ENCODE results near the gene PIK3R2.
"Not testable (repeated sequence)": the region's sequence is repeated elsewhere in the genome, so short reads cannot be mapped to it uniquely, and the experiment has no call there.

PIK3R2 gene

GRCh38 chr19:18152817-18153555 lies at the start of gene PIK3R2:
Gene PIK3R2 (plus strand): TSS chr19:18153163. CDS start chr19:18155880, 2,717 bp downstream.
- DNase-seq (ENCODE audit: low read depth in 2 of 2), result peak; percentile 98 to 99

GRCh38 chr19:18104793-18105131 lies 48.2 kb upstream of the PIK3R2 start:
- no peak for DNase-seq (ENCODE audit: low read depth in 2 of 2)

GRCh38 chr19:18105259-18105658 lies 47.7 kb upstream of the PIK3R2 start:
- DNase-seq (ENCODE audit: low read depth in 2 of 2), result not testable (repeated sequence)

GRCh38 chr19:18107235-18107634 lies 45.7 kb upstream of the PIK3R2 start:
- DNase-seq (ENCODE audit: low read depth in 2 of 2), result no peak

GRCh38 chr19:18108897-18109296 lies 44.1 kb upstream of the PIK3R2 start:
- no peak for DNase-seq (ENCODE audit: low read depth in 2 of 2)

GRCh38 chr19:18109341-18109732 lies 43.6 kb upstream of the PIK3R2 start:
- no peak for DNase-seq (ENCODE audit: low read depth in 2 of 2)

GRCh38 chr19:18109733-18110608 lies 43.0 kb upstream of the PIK3R2 start:
- DNase-seq (ENCODE audit: low read depth in 2 of 2), result no peak

- no peak for DNase-seq (ENCODE audit: low read depth in 2 of 2)
Measured at GRCh38 chr19:18110609-18111232, 42.2 kb upstream of the PIK3R2 start.

- DNase-seq (ENCODE audit: low read depth in 2 of 2), result peak; percentile 55 to 64
Measured at GRCh38 chr19:18112989-18113478, 39.9 kb upstream of the PIK3R2 start.

- no peak for DNase-seq (ENCODE audit: low read depth in 2 of 2)
Measured at GRCh38 chr19:18113827-18114226, 39.1 kb upstream of the PIK3R2 start.

GRCh38 chr19:18114483-18114882 lies 38.5 kb upstream of the PIK3R2 start:
- DNase-seq (ENCODE audit: low read depth in 2 of 2), result no peak

GRCh38 chr19:18117364-18117691 lies 35.6 kb upstream of the PIK3R2 start:
- no peak for DNase-seq (ENCODE audit: low read depth in 2 of 2)

- DNase-seq (ENCODE audit: low read depth in 2 of 2), result peak; percentile 93 to 95
Measured at GRCh38 chr19:18117692-18118378, 35.1 kb upstream of the PIK3R2 start.

- no peak for DNase-seq (ENCODE audit: low read depth in 2 of 2)
Measured at GRCh38 chr19:18118420-18119012, 34.4 kb upstream of the PIK3R2 start.

GRCh38 chr19:18119013-18119716 lies 33.8 kb upstream of the PIK3R2 start:
- DNase-seq (ENCODE audit: low read depth in 2 of 2), result no peak

GRCh38 chr19:18119717-18120105 lies 33.3 kb upstream of the PIK3R2 start:
- DNase-seq (ENCODE audit: low read depth in 2 of 2), result peak in 1 of 2 donors; percentile 42

GRCh38 chr19:18120127-18120526 lies 32.8 kb upstream of the PIK3R2 start:
- DNase-seq (ENCODE audit: low read depth in 2 of 2), result no peak

GRCh38 chr19:18121166-18121565 lies 31.8 kb upstream of the PIK3R2 start:
- no peak for DNase-seq (ENCODE audit: low read depth in 2 of 2)

- DNase-seq (ENCODE audit: low read depth in 2 of 2), result no peak
Measured at GRCh38 chr19:18122424-18122823, 30.5 kb upstream of the PIK3R2 start.

- no peak for DNase-seq (ENCODE audit: low read depth in 2 of 2)
Measured at GRCh38 chr19:18122860-18123795, 29.8 kb upstream of the PIK3R2 start.
